Rectal smooth muscle tissue (tissue), 1 donor: ENCODE measurements around the gene COG3.
A peak's percentile ranks its signal among the peaks of the same experiment; 100 is the strongest.

ENCODE experiments used
- H3K27ac ChIP-seq: one replicate; pipeline ENCODE4 v1.7.0; 2013; ENCODE audit warnings: low read depth, low read length, inconsistent platforms
- H3K27me3 ChIP-seq: one replicate; pipeline ENCODE4 v1.7.0; 2013; ENCODE audit warnings: low read length; ENCODE audit not compliant: control insufficient read depth, insufficient read depth
- H3K36me3 ChIP-seq: one replicate; pipeline ENCODE4 v1.7.0; 2013; ENCODE audit warnings: low read length; ENCODE audit not compliant: control insufficient read depth, insufficient read depth
- H3K4me1 ChIP-seq: one replicate; pipeline ENCODE4 v1.7.0; 2013; ENCODE audit warnings: low read length; ENCODE audit not compliant: control insufficient read depth, insufficient read depth
- H3K4me3 ChIP-seq: one replicate; pipeline ENCODE4 v1.7.0; 2013; ENCODE audit warnings: low read length
- H3K9ac ChIP-seq: one replicate; pipeline ENCODE4 v1.7.0; 2013; ENCODE audit warnings: low read length

The COG3 gene

DNA sequence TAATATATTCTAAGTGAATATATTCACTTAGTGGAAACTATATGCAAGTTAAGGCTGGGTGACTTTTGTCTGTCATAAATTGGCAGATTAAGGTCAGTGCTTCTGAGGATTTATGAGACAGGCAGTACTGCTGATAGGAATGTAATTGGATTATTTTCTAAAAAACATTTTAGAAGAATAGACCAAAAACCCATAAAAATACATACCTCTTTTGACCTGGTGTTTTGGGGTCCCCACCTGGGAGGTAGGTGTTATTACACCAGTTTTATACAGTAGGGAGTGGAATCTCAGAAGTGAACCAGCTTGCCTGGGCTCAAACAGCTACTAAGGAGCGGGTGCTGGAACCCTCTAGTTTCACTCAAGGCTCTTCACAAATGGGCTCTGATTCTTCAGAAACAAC, 25.3 kb downstream of the COG3 start:
- Histone ChIP-seq H3K4me1 (no peaks in the 10 kb centered on the region), H3K27ac (no peak overlapping the region), H3K27me3 (no peaks in the 10 kb centered on the region), H3K4me3 (no peak overlapping the region), H3K36me3 (peaks cover 17% of the 10 kb centered on the region), H3K9ac (no peak overlapping the region)

DNA sequence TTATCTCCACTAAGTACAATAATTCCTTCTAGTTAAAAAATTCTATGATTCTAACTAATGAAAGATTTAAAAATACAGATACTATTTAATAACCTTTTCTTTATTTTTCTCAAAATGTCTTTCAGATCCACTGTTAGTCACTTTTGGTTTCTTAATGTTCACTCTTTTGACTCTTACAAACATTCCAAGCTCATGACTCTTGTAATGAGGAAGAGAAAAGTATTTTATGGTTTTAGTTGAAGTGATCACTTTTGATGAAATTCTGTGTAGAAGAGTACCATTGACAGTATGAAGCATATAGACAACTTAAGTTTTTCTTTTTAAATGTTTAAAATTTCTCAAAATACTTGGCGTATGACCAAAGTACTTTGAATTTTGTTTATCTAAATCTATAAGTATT, 27.8 kb downstream of the COG3 start:
- peaks cover 13% of the 10 kb centered on the region for H3K36me3 ChIP-seq
- no peak overlapping the region for H3K27ac ChIP-seq
- no peak overlapping the region for H3K9ac ChIP-seq
- H3K27me3 ChIP-seq, result no peaks in the 10 kb centered on the region
- H3K4me3 ChIP-seq, result no peak overlapping the region
- no peaks in the 10 kb centered on the region for H3K4me1 ChIP-seq

DNA sequence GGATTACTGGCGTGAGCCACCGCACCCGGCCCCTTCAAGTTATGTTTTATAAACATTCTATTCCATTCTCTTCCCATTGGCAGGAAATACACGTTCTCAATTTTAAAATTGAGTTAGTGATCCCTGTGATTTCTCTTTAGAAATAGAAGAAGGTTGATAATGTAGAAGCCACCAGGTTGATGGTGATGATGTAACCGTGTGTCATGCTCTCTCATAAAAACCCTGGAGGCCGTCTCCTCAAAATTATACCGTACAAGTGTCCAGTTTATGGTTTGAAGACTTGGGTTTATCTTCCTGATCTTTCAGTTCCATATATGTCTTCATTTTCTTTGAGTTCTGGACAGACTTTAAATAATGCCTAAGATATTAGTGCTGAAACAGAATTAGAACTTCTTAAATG, 32.2 kb downstream of the COG3 start:
- H3K36me3 ChIP-seq, result peaks cover 5% of the 10 kb centered on the region

DNA sequence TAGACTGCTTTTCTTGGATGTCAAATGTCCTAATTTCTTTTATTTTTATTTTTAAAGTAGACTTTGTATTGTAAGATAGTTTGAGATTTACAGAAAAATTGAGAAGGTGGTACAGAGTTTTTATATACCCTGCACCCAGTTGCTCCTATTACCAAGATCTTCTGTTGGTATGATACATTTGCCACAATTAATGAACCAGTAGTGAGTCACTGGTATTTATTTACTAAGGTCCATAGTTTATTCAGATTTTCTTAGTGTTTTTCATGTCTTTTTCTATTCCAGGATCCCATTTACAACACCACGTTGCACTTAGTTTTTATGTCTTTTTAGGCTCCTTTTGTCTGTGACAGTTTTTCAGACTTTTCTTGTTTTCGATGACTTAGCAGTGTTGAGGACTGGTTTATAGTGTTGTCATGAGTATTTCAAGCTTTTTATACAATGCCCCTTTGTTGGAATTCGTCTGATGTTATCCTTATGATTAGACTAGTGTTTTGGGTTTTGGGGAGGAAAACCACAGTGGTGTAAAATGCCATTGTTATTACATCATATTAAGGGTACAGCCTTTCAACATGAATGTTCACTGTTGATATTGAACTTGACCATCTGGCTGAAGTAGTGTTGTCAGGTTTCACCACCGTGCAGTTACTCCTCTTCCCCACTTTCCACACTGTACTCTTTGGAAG, 35.9 kb downstream of the COG3 start:
- no peak overlapping the region for H3K9ac ChIP-seq
- H3K27ac ChIP-seq, result no peak overlapping the region
- no peak overlapping the region for H3K4me3 ChIP-seq
- peaks cover 20% of the 10 kb centered on the region for H3K36me3 ChIP-seq
- H3K4me1 ChIP-seq, result no peaks in the 10 kb centered on the region
- no peaks in the 10 kb centered on the region for H3K27me3 ChIP-seq

More for the DNA sequence above, 32.2 kb downstream of the COG3 start:
- Histone ChIP-seq H3K27me3 (no peaks in the 10 kb centered on the region), H3K4me3 (no peak overlapping the region), H3K9ac (no peak overlapping the region), H3K4me1 (no peaks in the 10 kb centered on the region), H3K27ac (no peak overlapping the region)

DNA sequence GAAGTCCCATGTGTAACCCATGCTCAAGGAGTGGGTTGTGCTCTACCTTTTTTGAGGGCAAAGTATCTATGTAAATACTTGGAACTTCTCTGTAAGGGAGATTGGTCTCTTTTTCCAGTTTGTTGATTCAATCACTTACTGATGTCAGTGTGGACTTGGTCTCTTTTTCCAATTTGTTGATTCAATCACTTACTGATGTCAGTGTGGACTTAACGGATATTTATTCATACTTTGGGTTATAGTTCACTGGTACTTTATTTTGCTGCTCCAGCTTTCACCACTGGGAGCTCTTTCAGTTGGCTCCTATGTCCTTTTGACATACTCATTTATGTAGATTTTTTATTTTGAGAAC, 36.4 kb downstream of the COG3 start:
- Histone ChIP-seq H3K9ac (no peak overlapping the region), H3K27me3 (no peaks in the 10 kb centered on the region), H3K4me1 (no peaks in the 10 kb centered on the region), H3K36me3 (peaks cover 18% of the 10 kb centered on the region), H3K27ac (no peak overlapping the region), H3K4me3 (no peak overlapping the region)

DNA sequence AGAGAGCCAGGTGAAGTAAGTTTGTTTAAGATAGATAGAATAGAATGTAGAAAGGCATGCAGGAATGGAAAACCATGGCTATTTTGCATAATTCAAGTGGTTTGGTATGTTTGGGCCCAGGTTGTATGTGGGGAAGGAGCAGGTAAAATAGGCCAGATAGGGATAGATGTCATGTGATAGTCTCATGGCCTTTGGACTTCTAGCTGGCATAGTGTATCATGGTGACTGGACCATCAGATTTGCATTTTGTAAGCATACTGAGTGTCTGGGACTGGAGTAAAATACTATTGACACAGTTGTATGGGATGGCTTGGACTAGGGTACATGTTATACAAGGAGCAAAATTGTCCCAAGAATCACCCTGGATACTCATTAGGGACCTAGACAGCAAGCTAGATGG, 38.9 kb downstream of the COG3 start:
- Histone ChIP-seq H3K4me3 (no peak overlapping the region), H3K36me3 (peaks cover 21% of the 10 kb centered on the region), H3K27me3 (no peaks in the 10 kb centered on the region)

DNA sequence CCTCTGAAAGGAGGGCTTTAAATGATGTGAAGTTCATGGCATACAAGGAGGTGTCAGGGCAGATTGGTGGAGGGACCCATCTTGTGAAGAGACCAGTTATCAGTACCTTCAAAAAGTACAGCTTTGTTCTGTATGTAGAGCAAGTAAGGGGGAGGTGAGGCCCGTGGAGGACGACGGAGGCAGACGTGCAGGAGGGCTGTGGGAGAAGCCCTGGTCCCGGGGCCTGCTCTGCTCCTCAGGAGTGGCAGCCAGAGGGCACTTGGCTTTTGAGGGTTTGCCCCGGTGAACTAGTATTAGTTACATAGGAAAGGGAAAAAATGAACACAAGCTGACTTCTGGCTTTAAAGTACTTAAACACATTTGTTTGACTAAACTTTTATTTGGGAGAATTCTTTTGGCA, 42.1 kb downstream of the COG3 start:
- Histone ChIP-seq H3K4me1 (no peaks in the 10 kb centered on the region), H3K27ac (no peak overlapping the region), H3K4me3 (no peak overlapping the region), H3K27me3 (no peaks in the 10 kb centered on the region), H3K9ac (no peak overlapping the region), H3K36me3 (peaks cover 25% of the 10 kb centered on the region)

More for the DNA sequence above, 38.9 kb downstream of the COG3 start:
- H3K27ac ChIP-seq, result no peak overlapping the region
- no peaks in the 10 kb centered on the region for H3K4me1 ChIP-seq
- no peak overlapping the region for H3K9ac ChIP-seq

DNA sequence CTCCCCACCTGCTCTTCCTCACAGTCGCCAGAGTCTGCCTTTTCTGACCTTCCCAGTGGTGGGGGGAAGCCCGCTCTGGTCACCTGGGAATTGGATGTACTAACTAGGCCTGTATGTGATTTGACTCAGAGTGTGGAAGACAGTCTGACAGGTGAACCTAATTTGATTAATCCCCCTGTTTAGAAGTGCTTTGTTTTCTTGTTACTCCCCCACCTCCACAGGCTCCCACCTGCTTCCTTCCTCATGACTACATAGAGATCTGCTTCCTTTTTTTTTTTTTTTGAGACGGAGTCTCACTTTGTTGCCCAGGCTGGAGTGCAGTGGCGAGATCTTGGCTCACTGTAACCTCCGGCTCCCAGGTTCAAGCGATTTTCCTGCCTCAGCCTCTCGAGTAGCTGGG, 44.0 kb downstream of the COG3 start:
- Histone ChIP-seq H3K9ac (no peak overlapping the region), H3K36me3 (peaks cover 21% of the 10 kb centered on the region), H3K4me3 (no peak overlapping the region), H3K27me3 (no peaks in the 10 kb centered on the region), H3K4me1 (no peaks in the 10 kb centered on the region), H3K27ac (no peak overlapping the region)

DNA sequence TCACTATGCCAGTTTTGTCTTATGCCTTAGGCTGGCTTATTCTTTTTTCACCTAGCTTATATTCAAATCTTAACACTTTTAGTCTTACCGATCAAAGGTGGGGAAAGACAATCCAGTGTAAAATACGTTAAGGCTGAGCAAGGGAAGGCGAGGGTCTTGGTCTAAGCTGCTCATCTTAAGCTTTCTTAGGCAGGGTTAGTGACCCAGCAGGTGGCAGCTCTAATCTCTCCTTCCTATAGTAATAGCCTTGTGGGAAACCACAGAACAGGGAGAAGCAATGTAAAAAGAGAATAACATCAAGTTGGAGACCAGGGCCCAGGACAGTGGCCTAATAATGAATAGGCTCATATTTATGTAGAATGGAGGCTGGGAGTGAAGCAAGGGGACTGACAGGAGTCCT, 45.9 kb downstream of the COG3 start:
- Histone ChIP-seq H3K27me3 (no peaks in the 10 kb centered on the region), H3K4me3 (no peak overlapping the region), H3K27ac (no peak overlapping the region), H3K4me1 (no peaks in the 10 kb centered on the region), H3K9ac (no peak overlapping the region), H3K36me3 (peaks cover 13% of the 10 kb centered on the region)

DNA sequence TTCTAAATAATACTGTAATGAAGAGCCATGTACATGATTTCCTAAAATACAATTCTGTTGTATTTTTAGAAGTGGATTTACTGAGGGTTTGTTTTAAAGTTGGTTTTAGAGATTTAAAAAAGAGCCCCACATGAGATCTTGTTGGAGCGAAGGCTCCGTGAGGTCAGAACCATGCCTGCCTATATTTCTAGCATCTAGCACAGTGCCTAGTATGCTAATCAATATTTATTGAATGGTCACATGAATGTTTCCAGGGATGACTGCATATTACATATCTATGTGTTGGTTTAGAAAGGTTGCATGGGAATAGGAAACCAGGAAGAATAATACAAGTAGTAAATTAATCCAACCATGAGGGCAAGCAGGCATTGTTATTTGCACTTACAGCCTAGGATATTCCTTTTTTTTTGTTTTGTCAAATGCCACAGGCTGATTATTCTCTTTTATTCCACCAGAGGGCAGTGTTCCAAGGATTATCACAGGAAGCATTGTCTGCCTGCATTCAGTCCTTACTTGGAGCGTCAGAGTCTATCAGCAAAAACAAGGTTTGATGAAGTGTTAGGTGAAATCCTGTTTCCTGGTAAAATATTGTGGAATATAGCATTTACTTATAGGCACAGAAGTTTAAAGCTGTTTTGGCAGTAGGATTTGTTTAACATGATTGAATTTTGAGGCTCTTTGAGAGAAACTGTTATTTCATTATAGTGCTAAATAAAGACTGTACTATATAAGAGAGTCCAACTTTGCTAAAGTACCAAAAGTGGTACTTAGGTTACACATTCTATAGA, 46.8 kb downstream of the COG3 start:
- peak overlapping the region; percentile 6 for H3K27ac ChIP-seq
- no peak overlapping the region for H3K4me3 ChIP-seq
- peaks cover 12% of the 10 kb centered on the region for H3K36me3 ChIP-seq
- H3K4me1 ChIP-seq, result no peaks in the 10 kb centered on the region
- H3K27me3 ChIP-seq, result no peaks in the 10 kb centered on the region
- H3K9ac ChIP-seq, result no peak overlapping the region

DNA sequence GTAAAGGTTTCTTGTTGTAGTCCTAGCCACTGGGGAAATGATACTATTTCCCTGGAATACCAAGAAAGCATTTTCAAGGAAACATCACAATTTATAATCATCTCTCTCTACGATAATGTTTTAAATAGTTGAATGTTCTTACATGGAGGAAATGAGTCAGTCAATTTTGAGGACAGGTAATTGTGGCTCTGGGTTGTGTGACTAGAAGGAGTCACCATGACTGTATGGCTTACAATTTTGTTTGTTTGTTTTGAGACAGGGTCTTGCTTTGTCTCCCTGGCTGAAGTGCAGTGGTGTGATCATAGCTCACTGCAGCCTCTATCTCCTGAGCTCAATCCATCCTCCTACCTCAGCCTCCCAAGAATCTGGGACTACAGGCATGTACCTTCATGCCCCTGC, 47.4 kb downstream of the COG3 start:
- no peaks in the 10 kb centered on the region for H3K4me1 ChIP-seq
- peak overlapping the region; percentile 6 for H3K27ac ChIP-seq
- peaks cover 11% of the 10 kb centered on the region for H3K36me3 ChIP-seq
- no peak overlapping the region for H3K9ac ChIP-seq
- H3K27me3 ChIP-seq, result no peaks in the 10 kb centered on the region
- H3K4me3 ChIP-seq, result no peak overlapping the region

DNA sequence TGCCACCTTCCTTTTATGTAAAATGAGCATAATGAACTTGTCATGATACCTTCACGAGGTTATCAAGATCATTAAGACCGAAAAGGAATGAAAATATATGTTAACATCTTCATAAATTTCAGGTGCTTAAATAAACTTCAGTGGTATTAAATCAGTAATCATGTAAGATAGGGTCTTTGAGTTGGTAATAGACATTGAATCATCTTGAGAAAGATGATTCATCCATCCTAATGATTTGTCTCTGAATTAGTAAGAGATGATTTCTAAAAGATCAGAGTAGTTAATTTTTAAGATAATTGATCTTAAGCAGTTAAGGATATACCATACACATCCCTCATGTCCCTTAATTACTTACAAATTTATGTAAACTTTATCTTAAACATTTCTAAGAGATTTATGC, 52.0 kb downstream of the COG3 start:
- peaks cover 15% of the 10 kb centered on the region for H3K36me3 ChIP-seq
- no peak overlapping the region for H3K9ac ChIP-seq
- no peak overlapping the region for H3K4me3 ChIP-seq
- no peaks in the 10 kb centered on the region for H3K4me1 ChIP-seq
- H3K27ac ChIP-seq, result no peak overlapping the region
- H3K27me3 ChIP-seq, result no peaks in the 10 kb centered on the region
